ENCODE measurements around the gene SNTB2. TPM values are rescaled to one million over a fixed set of nuclear protein-coding genes. Genes with fewer than 3 reads are reported as not detected.

SNTB2 gene
- total RNA-seq, 1 experiment from 2014 or later, result 20.2 TPM

- Mint-ChIP-seq H3K36me3 (ENCODE audit: insufficient read depth in 1 of 3, low read depth in 3 of 3) (peaks cover 7 to 16% (median 12%) of the 10 kb centered on the region in 3 experiments; a peak in 5 of 7 replicates), H3K4me3 (no peak overlapping the region), H3K4me1 (peaks cover 0 to 2% of the 10 kb centered on the region in 2 experiments; a peak in 1 of 4 replicates), H3K27me3 (ENCODE audit: low read depth) (no peaks in the 10 kb centered on the region), H3K27ac (no peak overlapping the region), H3K9me3 (no peaks in the 10 kb centered on the region)
- H2BK12ac ChIP-seq (ENCODE audit: insufficient read length, low read depth, low read length), result no peak overlapping the region
- H3K9ac ChIP-seq (ENCODE audit: extremely low read depth, insufficient read length, low read length), result no peak overlapping the region
- no CpG with 5 or more reads among the region's 7 CpGs for WGBS (ENCODE audit: extremely low coverage, insufficient read length, low lambda C conversion rate)
- no peak overlapping the region for H3K56ac ChIP-seq (ENCODE audit: insufficient read length, low read depth, low read length)
- no peak overlapping the region for H3K23ac ChIP-seq (ENCODE audit: insufficient read length, low read depth, low read length)
- no peak overlapping the region for H3K18ac ChIP-seq (ENCODE audit: insufficient read length, low read depth, low read length)
- no peak overlapping the region for H2AFZ ChIP-seq (ENCODE audit: low read length)
- H2BK120ac ChIP-seq (ENCODE audit: low read depth, low read length, poor library complexity, severe bottlenecking), result no peak overlapping the region
- H3K14ac ChIP-seq (ENCODE audit: insufficient read depth, low read length), result no peak overlapping the region
- H2BK15ac ChIP-seq (ENCODE audit: low read depth, low read length), result no peak overlapping the region
- H2BK20ac ChIP-seq (ENCODE audit: low read depth, low read length, poor library complexity, severe bottlenecking), result no peak overlapping the region
- no peaks in the 10 kb centered on the region for H3K79me1 ChIP-seq (ENCODE audit: insufficient read depth, low read depth, low read length, poor library complexity, severe bottlenecking)
- H4K5ac ChIP-seq (ENCODE audit: insufficient read length, low read depth, low read length), result no peak overlapping the region
- no peak overlapping the region for H2AK5ac ChIP-seq (ENCODE audit: insufficient read length, low read length)
- no peak overlapping the region for H3K4me2 ChIP-seq (ENCODE audit: insufficient read depth, insufficient read length, low read length)
- H2BK5ac ChIP-seq (ENCODE audit: insufficient read length, low read length), result no peak overlapping the region
- H3K9me3 ChIP-seq (ENCODE audit: control insufficient read depth, low read depth, low read length), result no peaks in the 10 kb centered on the region
- H4K8ac ChIP-seq (replicated peaks; ENCODE audit: insufficient read length, low read depth, low read length), result no peak overlapping the region
- H3K27me3 ChIP-seq (ENCODE audit: insufficient read depth, low read length), result no peaks in the 10 kb centered on the region
- H3K4me1 ChIP-seq (ENCODE audit: insufficient read depth, low read length), result no peaks in the 10 kb centered on the region
- TF ChIP-seq, protein P1, sequence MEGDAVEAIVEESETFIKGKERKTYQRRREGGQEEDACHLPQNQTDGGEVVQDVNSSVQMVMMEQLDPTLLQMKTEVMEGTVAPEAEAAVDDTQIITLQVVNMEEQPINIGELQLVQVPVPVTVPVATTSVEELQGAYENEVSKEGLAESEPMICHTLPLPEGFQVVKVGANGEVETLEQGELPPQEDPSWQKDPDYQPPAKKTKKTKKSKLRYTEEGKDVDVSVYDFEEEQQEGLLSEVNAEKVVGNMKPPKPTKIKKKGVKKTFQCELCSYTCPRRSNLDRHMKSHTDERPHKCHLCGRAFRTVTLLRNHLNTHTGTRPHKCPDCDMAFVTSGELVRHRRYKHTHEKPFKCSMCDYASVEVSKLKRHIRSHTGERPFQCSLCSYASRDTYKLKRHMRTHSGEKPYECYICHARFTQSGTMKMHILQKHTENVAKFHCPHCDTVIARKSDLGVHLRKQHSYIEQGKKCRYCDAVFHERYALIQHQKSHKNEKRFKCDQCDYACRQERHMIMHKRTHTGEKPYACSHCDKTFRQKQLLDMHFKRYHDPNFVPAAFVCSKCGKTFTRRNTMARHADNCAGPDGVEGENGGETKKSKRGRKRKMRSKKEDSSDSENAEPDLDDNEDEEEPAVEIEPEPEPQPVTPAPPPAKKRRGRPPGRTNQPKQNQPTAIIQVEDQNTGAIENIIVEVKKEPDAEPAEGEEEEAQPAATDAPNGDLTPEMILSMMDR (conservative IDR thresholded peaks at IDR 0.05), result no peak
- no peak overlapping the region for H4K91ac ChIP-seq (ENCODE audit: insufficient read length, low read depth, low read length)
- H3K4ac ChIP-seq (ENCODE audit: low read depth, low read length), result no peak overlapping the region
- H3K23me2 ChIP-seq (ENCODE audit: insufficient read length, low read depth, low read length, poor library complexity, severe bottlenecking), result no peaks in the 10 kb centered on the region
- no peaks in the 10 kb centered on the region for H4K20me1 ChIP-seq (ENCODE audit: control insufficient read depth, insufficient read depth, insufficient read length)
- H3K79me2 ChIP-seq (ENCODE audit: insufficient read depth, low read length), result no peaks in the 10 kb centered on the region
- no peak overlapping the region for H3K27ac ChIP-seq (ENCODE audit: insufficient read length, low read depth, low read length)
- no peak for DNase-seq
- no peak overlapping the region for H3T11ph ChIP-seq (ENCODE audit: low read length)
Observed at GRCh38 chr16:69276148-69277115, 89.5 kb downstream of the SNTB2 start.
